GM12875 (cell line): Measurements from ENCODE around the gene UNC13D.

Source experiments
- H3K4me3 ChIP-seq: one replicate; pipeline ENCODE4 v1.5.1; 2011; ENCODE audit warnings: low read depth, low read length, control low read depth
- TF ChIP-seq, protein P1 (sequence below): IDR thresholded peaks from 2 replicates; pipeline ENCODE4 v1.5.1; 2011; ENCODE audit warnings: low read depth, mild to moderate bottlenecking, control low read depth, inconsistent platforms, low read length, moderate library complexity, borderline replicate concordance; ENCODE audit not compliant: insufficient read depth

UNC13D gene

GRCh38 chr17:75838410-75838809, 5.8 kb downstream of the UNC13D start:
- TF ChIP-seq, protein P1, sequence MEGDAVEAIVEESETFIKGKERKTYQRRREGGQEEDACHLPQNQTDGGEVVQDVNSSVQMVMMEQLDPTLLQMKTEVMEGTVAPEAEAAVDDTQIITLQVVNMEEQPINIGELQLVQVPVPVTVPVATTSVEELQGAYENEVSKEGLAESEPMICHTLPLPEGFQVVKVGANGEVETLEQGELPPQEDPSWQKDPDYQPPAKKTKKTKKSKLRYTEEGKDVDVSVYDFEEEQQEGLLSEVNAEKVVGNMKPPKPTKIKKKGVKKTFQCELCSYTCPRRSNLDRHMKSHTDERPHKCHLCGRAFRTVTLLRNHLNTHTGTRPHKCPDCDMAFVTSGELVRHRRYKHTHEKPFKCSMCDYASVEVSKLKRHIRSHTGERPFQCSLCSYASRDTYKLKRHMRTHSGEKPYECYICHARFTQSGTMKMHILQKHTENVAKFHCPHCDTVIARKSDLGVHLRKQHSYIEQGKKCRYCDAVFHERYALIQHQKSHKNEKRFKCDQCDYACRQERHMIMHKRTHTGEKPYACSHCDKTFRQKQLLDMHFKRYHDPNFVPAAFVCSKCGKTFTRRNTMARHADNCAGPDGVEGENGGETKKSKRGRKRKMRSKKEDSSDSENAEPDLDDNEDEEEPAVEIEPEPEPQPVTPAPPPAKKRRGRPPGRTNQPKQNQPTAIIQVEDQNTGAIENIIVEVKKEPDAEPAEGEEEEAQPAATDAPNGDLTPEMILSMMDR = no peak

GRCh38 chr17:75837899-75838298, 6.3 kb downstream of the UNC13D start:
- H3K4me3 ChIP-seq = no peak overlapping the region
- TF ChIP-seq, protein P1 = no peak

More at GRCh38 chr17:75838410-75838809, 5.8 kb downstream of the UNC13D start:
- H3K4me3 ChIP-seq = no peak overlapping the region

DNA sequence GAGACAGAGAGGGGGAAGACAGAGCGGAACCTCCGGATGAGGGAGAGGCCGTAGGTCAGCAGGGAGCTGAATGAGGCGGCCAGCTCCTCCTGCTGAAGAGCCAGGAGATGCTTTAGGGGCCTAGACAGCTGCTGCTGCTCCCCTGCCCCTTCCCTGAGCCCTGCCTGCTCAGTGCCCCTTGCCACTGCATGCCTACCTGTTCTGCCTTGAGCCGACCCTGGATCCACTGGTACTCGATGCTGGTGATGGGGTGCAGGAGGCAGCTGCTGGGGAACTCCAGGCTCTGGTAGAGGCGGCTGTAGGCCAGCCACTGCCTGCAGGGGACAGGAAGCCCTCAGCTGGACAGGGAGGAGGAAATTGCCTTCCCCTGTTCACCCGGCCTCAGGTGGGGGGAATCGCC, 7.6 kb downstream of the UNC13D start:
- H3K4me3 ChIP-seq = no peak overlapping the region
- TF ChIP-seq, protein P1 = no peak

DNA sequence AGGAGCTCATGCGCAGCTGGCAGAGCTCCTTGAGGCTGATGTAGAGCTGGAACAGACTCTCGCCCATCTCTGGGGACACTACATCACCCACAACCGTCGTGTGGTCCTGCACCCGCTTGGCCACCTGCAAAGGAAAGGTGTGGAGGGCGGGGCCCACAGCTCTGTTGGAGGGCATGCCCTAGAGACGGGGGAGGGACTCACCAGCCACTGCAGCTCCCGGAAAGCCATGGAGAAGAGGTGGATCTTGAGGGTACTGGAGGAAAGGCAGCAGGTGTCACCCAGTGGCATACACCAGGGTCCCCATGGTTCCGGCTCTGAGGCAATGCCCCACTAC, 8.6 kb downstream of the UNC13D start:
- no peak overlapping the region for H3K4me3 ChIP-seq

GRCh38 chr17:75834928-75835653, 9.1 kb downstream of the UNC13D start:
- TF ChIP-seq, protein P1 = no peak
- no peak overlapping the region for H3K4me3 ChIP-seq

More for the DNA sequence above, 8.6 kb downstream of the UNC13D start:
- TF ChIP-seq, protein P1 = no peak

GRCh38 chr17:75834279-75834920, 9.8 kb downstream of the UNC13D start:
- TF ChIP-seq, protein P1 = no peak
- H3K4me3 ChIP-seq = no peak overlapping the region
